Measurements from ENCODE around the gene CAMTA1. TPM values are rescaled to one million over a fixed set of nuclear protein-coding genes. Genes with fewer than 3 reads are reported as not detected.

CAMTA1 gene
- total RNA-seq, 6 donors from 2014 or later, result 38.8 to 74.0 (median 46.1) TPM

- H3K9me3 ChIP-seq, result peaks cover 0 to 4% (median 0%) of the 10 kb centered on the region in 4 donors
- ATAC-seq (ENCODE audit: low FRiP score in 2 of 2) (no peak), DNase-seq (no peak)
- H3K4me1 ChIP-seq, result no peaks in the 10 kb centered on the region
- H3K27me3 ChIP-seq, result no peaks in the 10 kb centered on the region
- TF ChIP-seq, protein P1, sequence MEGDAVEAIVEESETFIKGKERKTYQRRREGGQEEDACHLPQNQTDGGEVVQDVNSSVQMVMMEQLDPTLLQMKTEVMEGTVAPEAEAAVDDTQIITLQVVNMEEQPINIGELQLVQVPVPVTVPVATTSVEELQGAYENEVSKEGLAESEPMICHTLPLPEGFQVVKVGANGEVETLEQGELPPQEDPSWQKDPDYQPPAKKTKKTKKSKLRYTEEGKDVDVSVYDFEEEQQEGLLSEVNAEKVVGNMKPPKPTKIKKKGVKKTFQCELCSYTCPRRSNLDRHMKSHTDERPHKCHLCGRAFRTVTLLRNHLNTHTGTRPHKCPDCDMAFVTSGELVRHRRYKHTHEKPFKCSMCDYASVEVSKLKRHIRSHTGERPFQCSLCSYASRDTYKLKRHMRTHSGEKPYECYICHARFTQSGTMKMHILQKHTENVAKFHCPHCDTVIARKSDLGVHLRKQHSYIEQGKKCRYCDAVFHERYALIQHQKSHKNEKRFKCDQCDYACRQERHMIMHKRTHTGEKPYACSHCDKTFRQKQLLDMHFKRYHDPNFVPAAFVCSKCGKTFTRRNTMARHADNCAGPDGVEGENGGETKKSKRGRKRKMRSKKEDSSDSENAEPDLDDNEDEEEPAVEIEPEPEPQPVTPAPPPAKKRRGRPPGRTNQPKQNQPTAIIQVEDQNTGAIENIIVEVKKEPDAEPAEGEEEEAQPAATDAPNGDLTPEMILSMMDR (IDR thresholded peaks at IDR 0.05), result no peak
- TF ChIP-seq POLR2AphosphoS5 (IDR thresholded peaks at IDR 0.05) (no peak), POLR2A (IDR thresholded peaks at IDR 0.05) (no peak), EP300 (IDR thresholded peaks at IDR 0.05) (no peak)
- H3K4me3 ChIP-seq, result no peak overlapping the region
- no peak overlapping the region for H3K27ac ChIP-seq
- H3K36me3 ChIP-seq, result peaks cover 6 to 78% (median 28%) of the 10 kb centered on the region in 4 donors
- 97% methylated on average over 3 of the region's 3 CpGs for WGBS, 2 donors
Observed at GRCh38 chr1:7813677-7814373, 1028.6 kb downstream of the CAMTA1 start.

Small RNAs within 50 kb of the gene (small RNA-seq; reads per million reads assigned to genes)
- 0 reads per million in 4 donors for gene AL359881.1
- gene AL590128.1, result 0 reads per million in 4 donors
- 0 reads per million in 4 donors for gene RNU1-8P

Other genes with a start within 250 kb of the CAMTA1 start
- gene NOL9, start 230.9 kb upstream of the CAMTA1 start, total RNA-seq, result 10 to 100 TPM; 19.6 to 41.9 (median 24.7) TPM
- gene TAS1R1, start 230.1 kb upstream of the CAMTA1 start, total RNA-seq, result under 1 TPM in 2 of 6 donors, not detected in 4; 0.11 to 0.15 TPM
- gene ZBTB48, start 205.5 kb upstream of the CAMTA1 start, total RNA-seq, result 10 to 100 TPM; 16.2 to 56.6 (median 36.9) TPM
- 10 to 100 TPM; 26.4 to 66.0 (median 39.7) TPM for gene KLHL21, start 182.6 kb upstream of the CAMTA1 start, total RNA-seq
- gene PHF13, start 171.7 kb upstream of the CAMTA1 start, total RNA-seq, result 10 to 100 TPM in 3 of 6 donors, 1 to 10 TPM in 3; 8.4 to 23.0 (median 9.8) TPM
- 10 to 100 TPM in 5 of 6 donors, 1 to 10 TPM in 1; 7.7 to 26.2 (median 17.3) TPM for gene THAP3, start 160.6 kb upstream of the CAMTA1 start, total RNA-seq
- gene DNAJC11, start 83.6 kb upstream of the CAMTA1 start, total RNA-seq, result 10 to 100 TPM; 35.9 to 44.0 (median 38.2) TPM

All from upper lobe of left lung (tissue), 6 donors.